OCI-LY3 (cell line): ENCODE results near the gene EPS8.

Experiments used
- CTCF ChIP-seq: fragments of 200-600, 300-600 bp; sonication (generic); IDR thresholded peaks from 2 replicates; pipeline ENCODE4 v1.5.1; 2014; ENCODE audit warnings: antibody characterized with exemption, low read length, low read depth
- EZH2phosphoT487 ChIP-seq: fragments of 200-600 bp; shearing (Covaris generic); IDR thresholded peaks from 2 replicates; pipeline ENCODE4 v1.6.1; 2018; ENCODE audit warnings: antibody characterized with exemption, mixed run types, low read depth

GRCh38 chr12:15629108-15629507 lies 160.1 kb downstream of the EPS8 start:
- no peak for TF ChIP-seq CTCF
- no peak for TF ChIP-seq EZH2phosphoT487
